CD4-positive, alpha-beta T cell treated with Interleukin-15 for 1 hour (primary cell): ENCODE data around the gene INPP4A.
A peak's percentile ranks its signal among the peaks of the same experiment; 100 is the strongest.

Experiments
- DNase-seq: peaks from one replicate; pipeline ENCODE4 v3.0.0-alpha.2; 2020

The INPP4A gene

GRCh38 chr2:98478088-98478551 lies 33.5 kb downstream of the INPP4A start:
- DNase-seq = no peak

- DNase-seq = peak; percentile 43
Observed at GRCh38 chr2:98478907-98479306, 34.2 kb downstream of the INPP4A start.

GRCh38 chr2:98479371-98479770 lies 34.7 kb downstream of the INPP4A start:
- DNase-seq = no peak

- DNase-seq = no peak
Observed at GRCh38 chr2:98479959-98480524, 35.4 kb downstream of the INPP4A start.

GRCh38 chr2:98480598-98480997 lies 35.9 kb downstream of the INPP4A start:
- DNase-seq = no peak

- DNase-seq = no peak
Observed at GRCh38 chr2:98482362-98482761, 37.7 kb downstream of the INPP4A start.

GRCh38 chr2:98483257-98483861 lies 38.7 kb downstream of the INPP4A start:
- no peak for DNase-seq

GRCh38 chr2:98484121-98484557 lies 39.5 kb downstream of the INPP4A start:
- DNase-seq = no peak

GRCh38 chr2:98484652-98485452 lies 40.2 kb downstream of the INPP4A start:
- no peak for DNase-seq

GRCh38 chr2:98485453-98485755 lies 40.7 kb downstream of the INPP4A start:
- DNase-seq = no peak

- no peak for DNase-seq
Observed at GRCh38 chr2:98486374-98486981, 41.8 kb downstream of the INPP4A start.

- no peak for DNase-seq
Observed at GRCh38 chr2:98487101-98487805, 42.6 kb downstream of the INPP4A start.

GRCh38 chr2:98487806-98488189 lies 43.1 kb downstream of the INPP4A start:
- peak; percentile 56 for DNase-seq

- DNase-seq = peak; percentile 4
Observed at GRCh38 chr2:98488252-98488651, 43.6 kb downstream of the INPP4A start.

GRCh38 chr2:98489486-98489885 lies 44.8 kb downstream of the INPP4A start:
- DNase-seq = peak; percentile 4

GRCh38 chr2:98489971-98490962 lies 45.6 kb downstream of the INPP4A start:
- DNase-seq = no peak

GRCh38 chr2:98492441-98492840 lies 47.8 kb downstream of the INPP4A start:
- DNase-seq = peak; percentile 13

- DNase-seq = no peak
Observed at GRCh38 chr2:98494699-98495098, 50.0 kb downstream of the INPP4A start.

GRCh38 chr2:98496750-98497493 lies 52.3 kb downstream of the INPP4A start:
- no peak for DNase-seq

GRCh38 chr2:98498703-98499440 lies 54.2 kb downstream of the INPP4A start:
- no peak for DNase-seq
